Measurements from ENCODE around the gene HCRTR1. TPM values are rescaled to one million over a fixed set of nuclear protein-coding genes. Genes with fewer than 3 reads are reported as not detected.

The HCRTR1 gene
- polyA plus RNA-seq, 3 donors, result 0.17 to 0.38 (median 0.18) TPM

- DNase-seq (ENCODE audit: low read depth in 3 of 3, low spot score in 2 of 3), result no peak
Measured at GRCh38 chr1:31624731-31625514, 7.4 kb downstream of the HCRTR1 start.

- no peak for DNase-seq (ENCODE audit: low read depth in 3 of 3, low spot score in 2 of 3)
Measured at GRCh38 chr1:31625561-31626222, 8.2 kb downstream of the HCRTR1 start.

DNA sequence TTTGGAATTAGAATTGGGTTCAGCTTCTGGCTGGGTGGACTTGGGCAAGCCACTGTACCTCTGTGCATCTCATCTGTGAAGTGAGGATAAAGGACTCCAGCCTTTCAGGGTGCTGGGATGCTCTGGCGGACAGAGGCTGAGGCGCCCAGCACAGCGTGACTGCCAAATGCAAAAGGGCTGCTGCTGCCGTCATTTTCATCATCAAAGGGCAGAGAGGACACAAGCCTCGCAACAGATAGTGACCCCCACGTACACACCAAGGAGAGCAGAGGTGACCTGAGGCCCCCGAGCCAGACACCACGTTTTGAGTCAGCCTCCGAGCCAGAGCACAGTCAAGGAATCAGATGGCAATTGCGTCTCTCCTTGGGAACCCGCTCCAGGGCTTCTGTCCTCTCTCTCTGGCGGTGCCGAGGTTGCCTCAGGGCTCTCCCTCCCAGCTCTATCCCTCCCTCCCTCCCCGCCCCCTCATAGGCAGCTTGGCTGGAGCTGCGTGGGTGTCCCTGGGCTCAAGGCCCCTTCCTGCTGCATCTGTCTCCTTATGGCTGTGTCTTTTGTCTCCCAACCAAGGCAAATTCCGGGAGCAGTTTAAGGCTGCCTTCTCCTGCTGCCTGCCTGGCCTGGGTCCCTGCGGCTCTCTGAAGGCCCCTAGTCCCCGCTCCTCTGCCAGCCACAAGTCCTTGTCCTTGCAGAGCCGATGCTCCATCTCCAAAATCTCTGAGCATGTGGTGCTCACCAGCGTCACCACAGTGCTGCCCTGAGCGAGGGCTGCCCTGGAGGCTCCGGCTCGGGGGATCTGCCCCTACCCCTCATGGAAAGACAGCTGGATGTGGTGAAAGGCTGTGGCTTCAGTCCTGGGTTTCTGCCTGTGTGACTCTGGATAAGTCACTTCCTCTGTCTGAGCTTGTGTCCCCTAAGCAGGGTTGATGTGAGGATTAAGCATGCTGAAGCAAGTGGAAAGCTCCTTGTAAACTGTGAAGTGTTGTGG lies 9.0 kb downstream of the HCRTR1 start:
- DNase-seq (ENCODE audit: low read depth in 3 of 3, low spot score in 2 of 3), result no peak

- DNase-seq (ENCODE audit: low read depth in 3 of 3, low spot score in 2 of 3), result no peak
Measured at GRCh38 chr1:31627301-31627929, 9.9 kb downstream of the HCRTR1 start.

- DNase-seq (ENCODE audit: low read depth in 3 of 3, low spot score in 2 of 3), result no peak
Measured at GRCh38 chr1:31627930-31628559, 10.6 kb downstream of the HCRTR1 start.

- no peak for DNase-seq (ENCODE audit: low read depth in 3 of 3, low spot score in 2 of 3)
Measured at GRCh38 chr1:31628931-31629556, 11.6 kb downstream of the HCRTR1 start.

DNA sequence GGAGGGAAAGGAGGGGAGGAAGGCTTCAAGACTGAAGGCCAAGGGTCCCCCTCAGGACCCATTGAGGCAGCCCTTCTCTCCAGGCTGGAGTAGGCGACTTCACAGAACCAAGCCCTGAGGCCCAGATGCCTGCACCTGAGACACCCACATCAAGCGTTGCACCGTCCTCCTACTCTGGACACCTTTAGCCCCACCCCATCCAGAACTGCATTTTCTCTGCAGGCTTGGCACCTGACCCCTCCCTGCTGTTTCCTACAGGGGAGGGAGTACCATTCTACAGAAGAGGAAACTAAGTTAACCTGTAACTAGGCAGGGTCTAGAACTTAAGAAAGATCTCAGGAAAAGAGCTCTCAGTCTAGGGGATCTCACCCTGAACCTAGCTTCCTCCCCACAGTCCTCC lies 15.2 kb downstream of the HCRTR1 start:
- DNase-seq (ENCODE audit: low read depth in 3 of 3, low spot score in 2 of 3), result no peak

DNA sequence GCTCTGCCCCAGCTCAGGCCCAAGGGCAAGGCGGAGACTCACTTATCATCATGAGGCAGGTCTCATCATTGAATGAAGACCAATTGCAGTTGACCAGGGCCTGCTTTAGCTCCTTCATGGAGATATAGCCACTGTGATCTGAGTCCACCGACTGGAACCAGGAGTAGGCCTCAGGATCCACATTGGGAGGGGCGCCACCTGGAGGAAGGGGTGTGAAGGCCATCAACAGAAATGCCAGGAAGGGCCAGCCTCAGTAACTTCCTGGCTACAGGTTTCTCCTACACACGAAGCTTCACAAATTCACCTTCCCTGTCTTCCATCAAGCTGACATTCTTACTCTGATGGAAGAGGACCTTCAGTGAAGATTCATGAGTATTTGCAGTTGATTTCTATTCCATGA lies 15.6 kb downstream of the HCRTR1 start:
- no peak for DNase-seq (ENCODE audit: low read depth in 3 of 3, low spot score in 2 of 3)

- DNase-seq (ENCODE audit: low read depth in 3 of 3, low spot score in 2 of 3), result no peak
Measured at GRCh38 chr1:31637915-31638673, 20.6 kb downstream of the HCRTR1 start.

- no peak for DNase-seq (ENCODE audit: low read depth in 3 of 3, low spot score in 2 of 3)
Measured at GRCh38 chr1:31639543-31639942, 22.1 kb downstream of the HCRTR1 start.

DNA sequence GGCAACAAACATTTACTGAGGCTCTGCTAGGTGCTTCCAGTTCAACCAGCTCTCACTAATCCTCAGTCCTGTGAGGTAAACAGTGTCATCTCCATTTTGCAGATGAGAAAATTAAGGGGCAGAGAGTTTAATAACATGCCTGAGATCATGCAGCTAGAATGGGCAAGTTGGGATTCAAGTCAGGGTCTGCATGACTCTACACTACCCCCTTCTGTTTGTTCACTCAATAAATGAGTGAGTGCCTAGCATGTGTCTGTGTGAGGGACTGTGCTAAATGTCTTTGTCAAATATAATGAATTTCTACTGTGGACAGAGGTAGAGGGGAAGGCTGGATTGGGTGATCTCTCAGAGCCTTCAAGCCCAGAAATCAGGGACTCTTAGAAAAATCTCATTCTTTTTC lies 22.7 kb downstream of the HCRTR1 start:
- DNase-seq (ENCODE audit: low read depth in 3 of 3, low spot score in 2 of 3), result no peak

GRCh38 chr1:31640964-31641363 lies 23.5 kb downstream of the HCRTR1 start:
- DNase-seq (ENCODE audit: low read depth in 3 of 3, low spot score in 2 of 3), result no peak

- DNase-seq (ENCODE audit: low read depth in 3 of 3, low spot score in 2 of 3), result no peak
Measured at GRCh38 chr1:31642366-31642765, 24.9 kb downstream of the HCRTR1 start.

- no peak for DNase-seq (ENCODE audit: low read depth in 3 of 3, low spot score in 2 of 3)
Measured at GRCh38 chr1:31642897-31643296, 25.4 kb downstream of the HCRTR1 start.

- peak in 2 of 3 donors; percentile 14 to 26 for DNase-seq (ENCODE audit: low read depth in 3 of 3, low spot score in 2 of 3)
Measured at GRCh38 chr1:31643976-31644559, 26.6 kb downstream of the HCRTR1 start.

DNA sequence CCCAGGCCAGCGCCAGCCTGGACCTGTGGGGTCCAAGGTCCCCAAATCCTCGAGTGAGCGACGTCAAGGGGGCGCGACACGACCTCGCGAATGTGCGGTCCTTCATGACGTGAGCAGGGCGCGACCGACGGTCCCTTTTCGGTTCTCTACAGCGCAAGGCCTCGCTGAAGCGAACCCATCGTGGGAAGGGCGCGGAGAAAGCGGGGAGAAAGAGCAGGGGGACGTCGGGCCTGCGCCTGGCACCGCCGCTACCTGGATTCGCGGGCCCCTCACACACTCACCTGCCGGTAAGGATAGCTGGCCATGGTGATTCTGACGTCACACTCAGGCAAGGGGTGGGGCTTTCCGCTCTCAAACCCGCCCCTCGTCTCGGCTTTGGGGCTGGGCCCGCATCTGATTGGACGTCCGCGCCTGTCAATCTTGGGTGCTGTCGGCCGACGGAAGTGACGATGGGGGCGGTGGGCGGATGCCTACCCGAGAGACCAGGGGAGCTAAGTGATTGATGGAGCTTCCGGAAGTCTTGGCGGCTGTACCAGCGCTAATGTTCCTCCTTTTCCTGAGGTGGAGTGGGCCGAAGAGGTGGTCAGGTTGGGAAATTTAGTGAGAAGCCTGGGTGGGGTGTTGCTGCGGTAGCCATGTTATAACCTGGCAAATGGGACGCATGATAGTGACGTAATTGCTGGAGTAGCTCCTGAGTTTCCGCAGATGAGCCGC lies 27.2 kb downstream of the HCRTR1 start, which contains the start of gene PEF1:
Gene PEF1, minus strand, starts transcription at position 317 of the 714 bp plus-strand sequence. Its CDS starts 12 bp downstream, at position 305.
- peak; percentile 97 to 99 (median 99) for DNase-seq (ENCODE audit: low read depth in 3 of 3, low spot score in 2 of 3)

DNA sequence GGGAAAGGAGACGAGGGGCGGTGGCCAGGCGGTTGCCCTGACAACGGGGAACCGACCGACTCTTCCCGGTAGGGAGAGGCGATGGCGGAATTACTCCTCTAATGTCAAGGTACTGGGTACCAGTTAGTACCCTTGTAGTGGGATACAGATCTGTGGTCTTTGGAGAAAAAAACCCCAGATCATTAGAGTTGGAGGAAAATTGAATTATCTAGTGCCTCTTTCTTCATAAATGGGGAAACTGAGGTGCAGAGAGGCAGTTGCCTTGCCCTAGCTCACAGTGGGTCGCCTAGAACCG lies 27.7 kb downstream of the HCRTR1 start:
- DNase-seq (ENCODE audit: low read depth in 3 of 3, low spot score in 2 of 3), result peak in 1 of 3 donors; percentile 47

All from right renal cortex interstitium (tissue), 3 donors.